HAP-1 (cell line): Measurements from ENCODE around the gene PLEKHB1.
A peak's percentile ranks its signal among the peaks of the same experiment; 100 is the strongest.

Source experiments
- DNase-seq, 2 experiments: peaks; one replicate each; pipeline ENCODE4 v3.0.0-alpha.2; 2016 to 2020; ENCODE audit warnings: low spot score in 2 of 2
- H3K27me3 ChIP-seq: fragments of 250-450 bp; sonication (Bioruptor Pico); 2 replicates; pipeline ENCODE4 v1.5.1; 2020; ENCODE audit warnings: low read depth, mild to moderate bottlenecking, moderate library complexity
- H3K36me3 ChIP-seq: fragments of 250-450 bp; sonication (Bioruptor Pico); replicated peaks from 2 replicates; pipeline ENCODE4 v1.5.1; 2020; ENCODE audit warnings: mild to moderate bottlenecking
- H3K4me1 ChIP-seq: fragments of 250-450 bp; sonication (Bioruptor Pico); 2 replicates; pipeline ENCODE4 v1.5.1; 2020; ENCODE audit warnings: mild to moderate bottlenecking
- H3K4me3 ChIP-seq: fragments of 250-450 bp; sonication (Bioruptor Pico); 2 replicates; pipeline ENCODE4 v1.5.1; 2020; ENCODE audit warnings: mild to moderate bottlenecking, moderate library complexity
- H3K9me3 ChIP-seq: fragments of 250-450 bp; sonication (Bioruptor Pico); 2 replicates; pipeline ENCODE4 v1.5.1; 2020; ENCODE audit warnings: mild to moderate bottlenecking, moderate library complexity
- in situ Hi-C: fragments of 300-500 bp; cut with MboI; formaldehyde crosslinking; loops from 3 replicates; pipeline ENCODE4 v1.14.3; 2020; ENCODE audit warnings: low sequenced_read_pairs, inconsistent platforms, mixed read lengths

Gene PLEKHB1

DNA sequence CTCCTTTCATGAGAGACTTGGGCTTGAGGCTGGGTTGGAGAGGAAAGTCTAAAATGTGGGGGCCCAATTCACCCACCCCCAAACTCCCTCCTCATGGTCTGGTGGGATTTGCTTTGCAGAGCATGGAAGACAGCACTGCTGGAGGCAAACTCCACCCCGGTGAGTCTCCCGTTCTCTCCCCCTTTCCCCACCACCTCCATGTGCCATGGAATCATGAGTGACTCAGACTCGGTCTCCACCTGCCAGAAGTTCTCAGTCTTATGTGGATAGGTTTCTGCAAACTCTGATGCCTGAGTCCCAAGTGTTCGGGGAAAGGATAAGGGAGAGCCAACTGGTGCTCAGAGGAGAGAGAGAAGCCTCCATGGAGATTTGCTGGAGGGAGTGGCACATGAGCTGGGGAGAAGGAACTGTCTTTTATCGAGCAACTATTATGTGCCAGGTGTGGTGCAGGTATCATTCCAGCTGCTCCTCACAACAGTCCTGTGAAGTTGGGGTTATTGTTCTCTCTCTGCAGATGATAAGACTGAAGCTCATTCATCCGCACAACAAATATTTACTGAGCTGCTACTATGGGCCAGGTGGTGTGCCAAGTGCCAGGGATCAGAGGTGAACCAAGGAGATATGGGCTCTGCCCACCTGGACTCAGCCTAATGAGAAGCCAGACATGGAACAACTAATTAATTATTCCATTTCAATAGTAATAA, 6.6 kb downstream of the PLEKHB1 start:
- Histone ChIP-seq H3K27me3 (no peaks in the 10 kb centered on the region), H3K4me1 (peaks cover 10% of the 10 kb centered on the region), H3K9me3 (no peaks in the 10 kb centered on the region), H3K4me3 (no peak overlapping the region), H3K36me3 (no peaks in the 10 kb centered on the region)
- peak in 1 of 2 experiments; percentile 0 for DNase-seq
- in situ Hi-C loops: no loop called here

DNA sequence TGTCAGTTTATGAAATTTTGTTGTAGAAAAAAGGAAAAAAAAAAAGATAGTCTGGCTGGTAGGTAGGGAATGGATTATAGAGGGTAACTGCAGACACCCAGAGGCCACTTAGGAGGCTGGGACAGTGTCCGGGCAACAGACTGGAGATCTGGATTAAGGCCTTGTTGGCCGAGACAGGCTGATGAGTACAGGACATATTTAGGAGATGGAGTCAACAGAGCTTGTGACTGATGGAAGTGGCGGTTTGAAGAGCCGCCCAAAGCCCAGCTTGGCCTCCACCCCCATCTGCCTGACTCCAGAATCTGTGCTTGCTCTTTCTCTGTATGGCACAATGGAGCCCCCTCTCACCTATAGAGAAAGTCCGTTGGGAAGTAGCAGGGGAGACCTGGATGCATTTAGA, 7.6 kb downstream of the PLEKHB1 start:
- Histone ChIP-seq H3K4me1 (peaks cover 10% of the 10 kb centered on the region), H3K27me3 (no peaks in the 10 kb centered on the region), H3K9me3 (no peaks in the 10 kb centered on the region), H3K36me3 (no peaks in the 10 kb centered on the region), H3K4me3 (no peak overlapping the region)
- in situ Hi-C loops: no loop called here
- peak in 1 of 2 experiments; percentile 0 for DNase-seq

GRCh38 chr11:73654482-73655021, 8.2 kb downstream of the PLEKHB1 start:
- DNase-seq: peak in 1 of 2 experiments; percentile 1
- in situ Hi-C loops: loop anchor here (5.0 kb wide), 1 partner anchor 252 kb away; no protein-coding TSS in a partner anchor
- Histone ChIP-seq H3K9me3 (no peaks in the 10 kb centered on the region), H3K4me1 (peaks cover 10% of the 10 kb centered on the region), H3K4me3 (no peak overlapping the region), H3K27me3 (no peaks in the 10 kb centered on the region), H3K36me3 (no peaks in the 10 kb centered on the region)

DNA sequence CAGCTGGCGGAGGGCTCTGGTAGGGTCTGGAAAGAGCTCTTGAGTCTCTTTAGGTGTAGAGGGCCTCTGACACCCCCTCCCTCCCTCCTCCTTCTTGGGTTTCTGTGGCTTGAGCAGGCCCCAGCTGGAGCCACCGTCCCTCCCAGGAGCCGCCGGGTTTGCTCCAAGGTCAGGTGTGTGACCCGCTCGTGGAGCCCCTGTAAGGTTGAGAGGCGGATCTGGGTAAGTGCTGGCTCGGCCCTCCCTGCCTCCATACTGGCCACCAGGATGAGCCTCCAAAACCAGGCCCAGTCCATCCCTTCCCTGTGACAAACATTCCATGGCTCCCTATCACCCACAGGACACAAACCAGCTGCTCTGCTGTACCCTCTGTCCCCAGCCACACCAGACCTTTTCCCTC, 9.3 kb downstream of the PLEKHB1 start:
- Histone ChIP-seq H3K9me3 (no peaks in the 10 kb centered on the region), H3K4me1 (peaks cover 10% of the 10 kb centered on the region), H3K4me3 (no peak overlapping the region), H3K36me3 (no peaks in the 10 kb centered on the region), H3K27me3 (no peaks in the 10 kb centered on the region)
- no peak for DNase-seq
- in situ Hi-C loops: loop anchor here (5.0 kb wide), 1 partner anchor 253 kb away; no protein-coding TSS in a partner anchor

- no peaks in the 10 kb centered on the region for H3K27me3 ChIP-seq
- no peaks in the 10 kb centered on the region for H3K9me3 ChIP-seq
- no peak overlapping the region for H3K4me3 ChIP-seq
- DNase-seq: no peak
- peaks cover 8% of the 10 kb centered on the region for H3K4me1 ChIP-seq
- H3K36me3 ChIP-seq: no peaks in the 10 kb centered on the region
- in situ Hi-C loops: loop anchor here (5.0 kb wide), 1 partner anchor 255 kb away; no protein-coding TSS in a partner anchor
Observed at GRCh38 chr11:73656985-73657384, 10.6 kb downstream of the PLEKHB1 start.

DNA sequence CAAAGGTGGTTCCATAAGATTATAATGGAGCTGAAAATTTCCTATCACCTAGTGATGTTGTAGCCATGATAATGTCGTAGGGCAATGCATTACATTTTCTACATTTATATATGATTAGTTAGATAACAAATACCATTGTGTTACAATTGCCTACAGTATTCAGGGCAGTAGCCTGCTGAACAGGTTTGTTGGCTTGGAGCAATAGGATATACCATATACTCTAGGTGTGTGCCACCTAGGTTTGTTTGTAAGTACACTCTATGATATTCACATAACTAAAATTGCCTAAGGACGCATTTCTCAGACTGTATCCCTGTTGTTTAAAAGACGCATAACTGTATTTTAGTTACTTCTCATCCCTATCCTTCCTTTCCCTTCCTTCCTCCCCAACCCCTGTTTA, 13.6 kb downstream of the PLEKHB1 start:
- H3K36me3 ChIP-seq: no peaks in the 10 kb centered on the region
- in situ Hi-C loops: loop anchor here (5.0 kb wide), 1 partner anchor 258 kb away; no protein-coding TSS in a partner anchor
- H3K9me3 ChIP-seq: no peaks in the 10 kb centered on the region
- H3K27me3 ChIP-seq: no peaks in the 10 kb centered on the region
- DNase-seq: no peak
- H3K4me3 ChIP-seq: no peak overlapping the region
- H3K4me1 ChIP-seq: no peaks in the 10 kb centered on the region; the same call in 1 of the 2 replicates

GRCh38 chr11:73660497-73661034, 14.2 kb downstream of the PLEKHB1 start:
- Histone ChIP-seq H3K36me3 (no peaks in the 10 kb centered on the region), H3K4me3 (no peak overlapping the region), H3K4me1 (no peaks in the 10 kb centered on the region; the same call in 1 of the 2 replicates), H3K27me3 (no peaks in the 10 kb centered on the region), H3K9me3 (no peaks in the 10 kb centered on the region)
- in situ Hi-C loops: no loop called here
- no peak for DNase-seq

DNA sequence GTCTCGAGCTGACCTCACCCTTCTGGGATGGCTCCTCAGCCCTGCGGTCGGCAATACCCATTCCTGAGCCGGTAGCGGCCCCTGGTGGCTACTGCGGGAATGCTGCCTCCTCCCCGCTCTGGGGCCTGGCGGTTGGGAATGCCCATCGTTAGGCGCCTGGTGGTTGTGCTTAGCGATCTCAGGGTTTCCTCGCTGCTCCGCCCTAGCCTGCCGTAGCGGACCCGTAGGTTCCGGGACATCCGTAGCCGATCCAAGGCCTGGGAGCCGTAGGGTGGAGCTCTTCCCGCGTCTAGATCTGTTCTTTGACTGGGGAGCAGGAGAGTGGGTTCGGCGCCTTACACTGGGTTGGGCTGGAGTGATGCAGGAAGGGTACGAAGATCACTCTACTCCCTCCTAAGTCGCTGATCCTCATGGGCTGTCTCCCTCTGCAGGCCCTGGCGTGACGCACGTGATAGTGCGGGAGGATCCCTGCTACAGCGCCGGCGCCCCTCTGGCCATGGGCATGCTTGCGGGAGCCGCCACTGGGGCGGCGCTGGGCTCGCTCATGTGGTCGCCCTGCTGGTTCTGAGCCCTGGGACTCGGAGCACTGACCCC, 14.8 kb downstream of the PLEKHB1 start:
- H3K27me3 ChIP-seq: no peaks in the 10 kb centered on the region
- peak; percentile 79 to 95 for DNase-seq
- in situ Hi-C loops: no loop called here
- H3K4me1 ChIP-seq: no peaks in the 10 kb centered on the region; the same call in 1 of the 2 replicates
- no peaks in the 10 kb centered on the region for H3K9me3 ChIP-seq
- no peaks in the 10 kb centered on the region for H3K36me3 ChIP-seq
- peak overlapping the region; percentile 6; the same call in 1 of the 2 replicates for H3K4me3 ChIP-seq

- H3K27me3 ChIP-seq: no peaks in the 10 kb centered on the region
- H3K36me3 ChIP-seq: no peaks in the 10 kb centered on the region
- no peak overlapping the region for H3K4me3 ChIP-seq
- H3K4me1 ChIP-seq: no peaks in the 10 kb centered on the region; the same call in 1 of the 2 replicates
- in situ Hi-C loops: no loop called here
- no peaks in the 10 kb centered on the region for H3K9me3 ChIP-seq
- DNase-seq: no peak
Observed at GRCh38 chr11:73662445-73663157, 16.2 kb downstream of the PLEKHB1 start.

GRCh38 chr11:73663604-73664495, 17.5 kb downstream of the PLEKHB1 start:
- no peaks in the 10 kb centered on the region for H3K36me3 ChIP-seq
- no peaks in the 10 kb centered on the region for H3K9me3 ChIP-seq
- in situ Hi-C loops: no loop called here
- DNase-seq: no peak
- no peaks in the 10 kb centered on the region for H3K27me3 ChIP-seq
- H3K4me3 ChIP-seq: no peak overlapping the region
- no peaks in the 10 kb centered on the region; the same call in 1 of the 2 replicates for H3K4me1 ChIP-seq

DNA sequence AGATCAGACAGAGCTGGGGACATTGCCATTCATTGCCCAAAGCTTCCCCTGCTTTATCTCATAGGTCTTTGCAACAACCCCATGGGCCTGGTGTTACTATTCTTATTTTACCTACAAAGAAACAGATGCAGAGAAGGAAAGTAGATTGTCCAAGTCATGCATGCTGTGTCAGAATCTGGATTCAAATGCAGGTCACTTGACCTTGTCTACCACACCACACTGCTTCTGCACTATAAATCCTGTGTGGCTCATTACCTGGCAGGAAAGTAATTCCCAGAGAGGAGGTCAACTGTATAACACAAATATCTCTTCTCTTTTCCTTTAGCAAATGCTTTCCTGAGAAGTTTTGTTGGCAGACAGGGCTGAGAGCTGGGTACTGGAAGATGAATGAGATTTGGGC, 18.5 kb downstream of the PLEKHB1 start:
- no peaks in the 10 kb centered on the region for H3K36me3 ChIP-seq
- H3K4me3 ChIP-seq: no peak overlapping the region
- DNase-seq: no peak
- in situ Hi-C loops: no loop called here
- H3K27me3 ChIP-seq: no peaks in the 10 kb centered on the region
- no peaks in the 10 kb centered on the region; the same call in 1 of the 2 replicates for H3K4me1 ChIP-seq
- no peaks in the 10 kb centered on the region for H3K9me3 ChIP-seq

GRCh38 chr11:73667891-73668290, 21.5 kb downstream of the PLEKHB1 start:
- Histone ChIP-seq H3K4me1 (no peaks in the 10 kb centered on the region), H3K9me3 (no peaks in the 10 kb centered on the region), H3K27me3 (no peaks in the 10 kb centered on the region), H3K36me3 (no peaks in the 10 kb centered on the region), H3K4me3 (no peak overlapping the region)
- DNase-seq: no peak
- in situ Hi-C loops: no loop called here

GRCh38 chr11:73670808-73671207, 24.4 kb downstream of the PLEKHB1 start:
- Histone ChIP-seq H3K27me3 (no peaks in the 10 kb centered on the region), H3K9me3 (no peaks in the 10 kb centered on the region), H3K36me3 (no peaks in the 10 kb centered on the region), H3K4me1 (no peaks in the 10 kb centered on the region), H3K4me3 (no peak overlapping the region)
- no peak for DNase-seq
- in situ Hi-C loops: no loop called here
